Measurements from ENCODE around the gene GRM3. TPM values are rescaled to one million over a fixed set of nuclear protein-coding genes. Genes with fewer than 3 reads are reported as not detected.

GRM3 gene
- polyA plus RNA-seq, 2 of the 4 experiments (the other 2 are of a cell fraction), result not detected

GRCh38 chr7:86851566-86851965, 207.9 kb downstream of the GRM3 start:
- CTCF ChIA-PET, result no interaction called here
- H3K9me3 ChIP-seq, result no peaks in the 10 kb centered on the region
- 2% methylated on average over 3 of the region's 3 CpGs for WGBS (ENCODE audit: missing lambda C conversion rate)

GRCh38 chr7:86863452-86863851, 219.7 kb downstream of the GRM3 start:
- no peaks in the 10 kb centered on the region for H3K9me3 ChIP-seq
- CTCF ChIA-PET, result no interaction called here
- no peak for FAIRE-seq
- TF ChIP-seq BHLHE40 (IDR thresholded peaks at IDR 0.05; ENCODE audit: low read depth, low read length) (no peak), KDM1A (IDR thresholded peaks at IDR 0.05; ENCODE audit: low read depth) (no peak), SMC3 (IDR thresholded peaks at IDR 0.05) (no peak), GATA3 (IDR thresholded peaks at IDR 0.05; ENCODE audit: borderline replicate concordance) (no peak), SREBF2 (IDR thresholded peaks at IDR 0.05) (no peak), CHD2 (IDR thresholded peaks at IDR 0.05; ENCODE audit: low read length, partially characterized antibody) (no peak), HEYL (CRISPR knock-in tag; IDR thresholded peaks at IDR 0.05) (no peak), USF2 (IDR thresholded peaks at IDR 0.05) (no peak), JUN (IDR thresholded peaks at IDR 0.05) (no peak), ELK1 (IDR thresholded peaks at IDR 0.05; ENCODE audit: low read depth, low read length) (no peak), FOSB (CRISPR knock-in tag; IDR thresholded peaks at IDR 0.05) (no peak), POLR2AphosphoS2 (conservative IDR thresholded peaks at IDR 0.05; ENCODE audit: low read length) (no peak), ZC3H11A (IDR thresholded peaks at IDR 0.05) (no peak), BCL3 (IDR thresholded peaks at IDR 0.05) (no peak), CBX2 (IDR thresholded peaks at IDR 0.05; ENCODE audit: borderline replicate concordance, low read depth) (no peak), EP300 (IDR thresholded peaks at IDR 0.05) (no peak), RAD21 (conservative IDR thresholded peaks at IDR 0.05 in 1 of 2, IDR thresholded peaks at IDR 0.05 in 1 of 2) (no peak), CTCF (IDR thresholded peaks at IDR 0.05) (no peak)
- H3K4me3 ChIP-seq, result no peak overlapping the region
- WGBS (ENCODE audit: missing lambda C conversion rate), result 5% methylated on average over 2 of the region's 2 CpGs
- ATAC-seq, result no peak
- no peak for DNase-seq (ENCODE audit: low read depth in 1 of 2, low spot score in 1 of 2)
- H3K4me1 ChIP-seq, result no peaks in the 10 kb centered on the region
- H3K4me2 ChIP-seq, result no peak overlapping the region
- POLR2A ChIA-PET, result no interaction called here
- H3K27ac ChIP-seq, result no peak overlapping the region

More at GRCh38 chr7:86851566-86851965, 207.9 kb downstream of the GRM3 start:
- Histone ChIP-seq H3K4me1 (no peaks in the 10 kb centered on the region), H3K4me3 (no peak overlapping the region), H3K4me2 (no peak overlapping the region), H3K27ac (no peak overlapping the region)
- DNase-seq (ENCODE audit: low read depth in 1 of 2, low spot score in 1 of 2) (no peak), ATAC-seq (no peak), FAIRE-seq (no peak)
- TF ChIP-seq NPAS2 (CRISPR knock-in tag; IDR thresholded peaks at IDR 0.05; ENCODE audit: borderline replicate concordance) (no peak), PBX3 (IDR thresholded peaks at IDR 0.05) (no peak), HOXB5 (CRISPR knock-in tag; IDR thresholded peaks at IDR 0.05) (no peak), POLR2A (IDR thresholded peaks at IDR 0.05; ENCODE audit: low read length) (no peak), KDM5A (IDR thresholded peaks at IDR 0.05) (no peak), CTCF (IDR thresholded peaks at IDR 0.05) (no peak), EHMT2 (IDR thresholded peaks at IDR 0.05; ENCODE audit: low read depth) (no peak), TP53 (CRISPR knock-in tag; IDR thresholded peaks at IDR 0.05) (no peak), FOSB (CRISPR knock-in tag; IDR thresholded peaks at IDR 0.05) (no peak), PHF8 (IDR thresholded peaks at IDR 0.05; ENCODE audit: borderline replicate concordance, low read depth) (no peak)
- POLR2A ChIA-PET, result no interaction called here

All from A549 (cell line).